HEK293T (cell line): Measurements from ENCODE around the gene DCTN4.

Source experiments
- ARNT ChIP-seq: fragments of 450-650 bp; IDR thresholded peaks from 2 replicates; pipeline ENCODE4 v1.6.1; 2017; ENCODE audit warnings: mild to moderate bottlenecking
- BHLHE40 ChIP-seq: fragments of 450-650 bp; IDR thresholded peaks from 2 replicates; pipeline ENCODE4 v1.6.1; 2016; ENCODE audit warnings: mild to moderate bottlenecking, moderate library complexity, borderline replicate concordance
- CTBP1 ChIP-seq: fragments of 450-650 bp; IDR thresholded peaks from 2 replicates; pipeline ENCODE4 v1.6.1; 2016; ENCODE audit warnings: borderline replicate concordance
- ELF4 ChIP-seq: fragments of 450-650 bp; IDR thresholded peaks from 2 replicates; pipeline ENCODE4 v1.6.1; 2017; ENCODE audit warnings: antibody characterized with exemption
- FOXA1 ChIP-seq: fragments of 450-650 bp; IDR thresholded peaks from 2 replicates; pipeline ENCODE4 v1.6.1; 2016; ENCODE audit warnings: mild to moderate bottlenecking
- FOXK2 ChIP-seq: fragments of 450-650 bp; IDR thresholded peaks from 2 replicates; pipeline ENCODE4 v1.6.1; 2016; ENCODE audit warnings: mild to moderate bottlenecking
- FOXM1 ChIP-seq: fragments of 450-650 bp; IDR thresholded peaks from 2 replicates; pipeline ENCODE4 v1.6.1; 2017; ENCODE audit warnings: mild to moderate bottlenecking, borderline replicate concordance
- L3MBTL2 ChIP-seq: fragments of 450-650 bp; conservative IDR thresholded peaks from 2 replicates; pipeline ENCODE4 v1.6.1; 2016; ENCODE audit warnings: mild to moderate bottlenecking
- SP1 ChIP-seq: fragments of 450-650 bp; IDR thresholded peaks from 2 replicates; pipeline ENCODE4 v1.6.1; 2017
- SUZ12 ChIP-seq: fragments of 450-650 bp; IDR thresholded peaks from 2 replicates; pipeline ENCODE4 v1.6.1; 2016; ENCODE audit warnings: mild to moderate bottlenecking
- TARDBP ChIP-seq: fragments of 450-650 bp; IDR thresholded peaks from 2 replicates; pipeline ENCODE4 v1.6.1; 2016
- ZNF384 ChIP-seq: fragments of 450-650 bp; IDR thresholded peaks from 2 replicates; pipeline ENCODE4 v1.6.1; 2016

- TF ChIP-seq L3MBTL2 (no peak), ARNT (no peak), FOXM1 (no peak), FOXA1 (no peak), SP1 (no peak), BHLHE40 (no peak), ZNF384 (no peak), ELF4 (no peak), SUZ12 (no peak), CTBP1 (no peak), FOXK2 (no peak), TARDBP (no peak)
Measured at GRCh38 chr5:150672237-150672883, 86.5 kb downstream of the DCTN4 start.
